MM.1S (cell line): ENCODE data around the gene SERPINA4.

Experiments used
- DNase-seq: peaks from one replicate; pipeline ENCODE4 v3.0.0-alpha.2; 2015
- H2AFZ ChIP-seq: fragments of 300-600 bp; sonication (generic); 2 replicates; pipeline ENCODE4 v1.6.0; 2016; ENCODE audit warnings: antibody characterized with exemption, low read length
- H3F3A ChIP-seq: fragments of 300-600 bp; sonication (generic); 2 replicates; pipeline ENCODE4 v1.6.1; 2016; ENCODE audit warnings: mild to moderate bottlenecking, antibody characterized with exemption, low read length, moderate library complexity, mixed read lengths; ENCODE audit not compliant: insufficient read depth
- H3K27ac ChIP-seq: fragments of 300-600 bp; sonication (generic); 2 replicates; pipeline ENCODE4 v1.5.1; 2016; ENCODE audit warnings: mild to moderate bottlenecking, low read length
- H3K27me3 ChIP-seq: fragments of 300-600 bp; sonication (generic); replicated peaks from 2 replicates; pipeline ENCODE4 v1.6.0; 2016; ENCODE audit warnings: low read length; ENCODE audit not compliant: insufficient read depth
- H3K36me3 ChIP-seq: fragments of 300-600 bp; sonication (generic); replicated peaks from 2 replicates; pipeline ENCODE4 v1.6.1; 2016; ENCODE audit warnings: mild to moderate bottlenecking, low read length, mixed read lengths; ENCODE audit not compliant: insufficient read depth
- H3K4me1 ChIP-seq: fragments of 300-600 bp; sonication (generic); 2 replicates; pipeline ENCODE4 v1.6.1; 2016; ENCODE audit warnings: low read length, mixed read lengths
- H3K4me2 ChIP-seq: fragments of 300-600 bp; sonication (generic); 2 replicates; pipeline ENCODE4 v1.6.0; 2016; ENCODE audit warnings: low read depth, low read length
- H3K4me3 ChIP-seq: fragments of 300-600 bp; sonication (generic); 2 replicates; pipeline ENCODE4 v1.5.1; 2016; ENCODE audit warnings: low read length, mixed read lengths
- H3K79me2 ChIP-seq: fragments of 300-600 bp; sonication (generic); 2 replicates; pipeline ENCODE4 v1.6.1; 2016; ENCODE audit warnings: mixed run types, low read length, mixed read lengths
- H3K9ac ChIP-seq: fragments of 300-600 bp; sonication (generic); 2 replicates; pipeline ENCODE4 v1.6.1; 2016; ENCODE audit warnings: low read length, mixed read lengths
- H3K9me2 ChIP-seq: fragments of 300-600 bp; sonication (generic); replicated peaks from 2 replicates; pipeline ENCODE4 v1.6.1; 2016; ENCODE audit warnings: mild to moderate bottlenecking, low read length, mixed read lengths; ENCODE audit not compliant: insufficient read depth
- H3K9me3 ChIP-seq: fragments of 300-600 bp; sonication (generic); replicated peaks from 2 replicates; pipeline ENCODE4 v1.6.1; 2016; ENCODE audit warnings: mild to moderate bottlenecking, low read length, mixed read lengths; ENCODE audit not compliant: insufficient read depth
- H4K20me1 ChIP-seq: fragments of 300-600 bp; sonication (generic); 2 replicates; pipeline ENCODE4 v1.6.1; 2016; ENCODE audit warnings: mild to moderate bottlenecking, low read length, moderate library complexity, mixed read lengths; ENCODE audit not compliant: insufficient read depth
- EZH2 ChIP-seq: fragments of 300-600 bp; sonication (generic); optimal IDR thresholded peaks from 2 replicates; pipeline ENCODE3; 2017; ENCODE audit warnings: low read depth, mild to moderate bottlenecking, antibody characterized with exemption, low read length, mixed read lengths
- EZH2phosphoT487 ChIP-seq: fragments of 300-600 bp; sonication (generic); IDR thresholded peaks from 2 replicates; pipeline ENCODE4 v1.6.1; 2018; ENCODE audit warnings: antibody characterized with exemption, low read length
- TF ChIP-seq, protein P1 (sequence below): fragments of 300-600 bp; sonication (generic); IDR thresholded peaks from 2 replicates; pipeline ENCODE4 v1.5.1; 2016; ENCODE audit warnings: antibody characterized with exemption, low read length, mixed read lengths

The SERPINA4 gene, protein sequence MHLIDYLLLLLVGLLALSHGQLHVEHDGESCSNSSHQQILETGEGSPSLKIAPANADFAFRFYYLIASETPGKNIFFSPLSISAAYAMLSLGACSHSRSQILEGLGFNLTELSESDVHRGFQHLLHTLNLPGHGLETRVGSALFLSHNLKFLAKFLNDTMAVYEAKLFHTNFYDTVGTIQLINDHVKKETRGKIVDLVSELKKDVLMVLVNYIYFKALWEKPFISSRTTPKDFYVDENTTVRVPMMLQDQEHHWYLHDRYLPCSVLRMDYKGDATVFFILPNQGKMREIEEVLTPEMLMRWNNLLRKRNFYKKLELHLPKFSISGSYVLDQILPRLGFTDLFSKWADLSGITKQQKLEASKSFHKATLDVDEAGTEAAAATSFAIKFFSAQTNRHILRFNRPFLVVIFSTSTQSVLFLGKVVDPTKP

GRCh38 chr14:94560751-94561655 is at the start of gene SERPINA4:
Gene SERPINA4, plus strand, starts transcription at chr14:94561442. Its CDS starts 2,041 bp downstream, at chr14:94563483.
- H3K9me2 ChIP-seq, result no peaks in the 10 kb centered on the region
- no peak within 1 kb of the TSS for H3K27ac ChIP-seq
- no peak for DNase-seq
- no peak within 1 kb of the TSS for H3K4me3 ChIP-seq
- no peaks in the 10 kb centered on the region for H3K9me3 ChIP-seq
- H3K27me3 ChIP-seq, result no peaks in the 10 kb centered on the region
- H3F3A ChIP-seq, result no peaks in the 10 kb centered on the region
- no peaks in the 10 kb centered on the region for H4K20me1 ChIP-seq
- no peak within 1 kb of the TSS for H3K4me2 ChIP-seq
- no peaks in the 10 kb centered on the region for H3K79me2 ChIP-seq
- H3K36me3 ChIP-seq, result no peaks in the 10 kb centered on the region
- no peaks in the 10 kb centered on the region for H3K4me1 ChIP-seq
- H2AFZ ChIP-seq, result no peak within 1 kb of the TSS
- no peak within 1 kb of the TSS for H3K9ac ChIP-seq
- no peak for TF ChIP-seq EZH2
- TF ChIP-seq, protein P1, sequence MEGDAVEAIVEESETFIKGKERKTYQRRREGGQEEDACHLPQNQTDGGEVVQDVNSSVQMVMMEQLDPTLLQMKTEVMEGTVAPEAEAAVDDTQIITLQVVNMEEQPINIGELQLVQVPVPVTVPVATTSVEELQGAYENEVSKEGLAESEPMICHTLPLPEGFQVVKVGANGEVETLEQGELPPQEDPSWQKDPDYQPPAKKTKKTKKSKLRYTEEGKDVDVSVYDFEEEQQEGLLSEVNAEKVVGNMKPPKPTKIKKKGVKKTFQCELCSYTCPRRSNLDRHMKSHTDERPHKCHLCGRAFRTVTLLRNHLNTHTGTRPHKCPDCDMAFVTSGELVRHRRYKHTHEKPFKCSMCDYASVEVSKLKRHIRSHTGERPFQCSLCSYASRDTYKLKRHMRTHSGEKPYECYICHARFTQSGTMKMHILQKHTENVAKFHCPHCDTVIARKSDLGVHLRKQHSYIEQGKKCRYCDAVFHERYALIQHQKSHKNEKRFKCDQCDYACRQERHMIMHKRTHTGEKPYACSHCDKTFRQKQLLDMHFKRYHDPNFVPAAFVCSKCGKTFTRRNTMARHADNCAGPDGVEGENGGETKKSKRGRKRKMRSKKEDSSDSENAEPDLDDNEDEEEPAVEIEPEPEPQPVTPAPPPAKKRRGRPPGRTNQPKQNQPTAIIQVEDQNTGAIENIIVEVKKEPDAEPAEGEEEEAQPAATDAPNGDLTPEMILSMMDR, result no peak
- TF ChIP-seq EZH2phosphoT487, result no peak

GRCh38 chr14:94514351-94514750 is 46.9 kb upstream of the SERPINA4 start:
- Histone ChIP-seq H2AFZ (no peak overlapping the region), H3K9me2 (no peaks in the 10 kb centered on the region), H3K27ac (no peak overlapping the region), H3K27me3 (no peaks in the 10 kb centered on the region), H3K4me2 (no peak overlapping the region), H3K36me3 (no peaks in the 10 kb centered on the region), H3K79me2 (no peaks in the 10 kb centered on the region), H3K9me3 (no peaks in the 10 kb centered on the region), H3F3A (no peaks in the 10 kb centered on the region), H3K9ac (no peak overlapping the region), H4K20me1 (no peaks in the 10 kb centered on the region), H3K4me3 (no peak overlapping the region), H3K4me1 (no peaks in the 10 kb centered on the region)
- TF ChIP-seq EZH2phosphoT487, result no peak
- TF ChIP-seq, protein P1, result no peak
- no peak for TF ChIP-seq EZH2
- DNase-seq, result no peak

- Histone ChIP-seq H3K79me2 (no peaks in the 10 kb centered on the region), H3K4me1 (no peaks in the 10 kb centered on the region), H3F3A (no peaks in the 10 kb centered on the region), H3K4me3 (no peak overlapping the region), H4K20me1 (no peaks in the 10 kb centered on the region), H3K27me3 (no peaks in the 10 kb centered on the region), H3K4me2 (no peak overlapping the region), H3K9me3 (no peaks in the 10 kb centered on the region), H3K27ac (no peak overlapping the region), H3K36me3 (no peaks in the 10 kb centered on the region), H3K9me2 (no peaks in the 10 kb centered on the region), H2AFZ (no peak overlapping the region), H3K9ac (no peak overlapping the region)
- TF ChIP-seq EZH2phosphoT487, result no peak
- no peak for TF ChIP-seq EZH2
- TF ChIP-seq, protein P1, result no peak
- no peak for DNase-seq
Measured at GRCh38 chr14:94515426-94515825, 45.8 kb upstream of the SERPINA4 start.
